GM18502 (cell line): ENCODE results near the gene NBPF1.
"Not testable (repeated sequence)": the region's sequence is repeated elsewhere in the genome, so short reads cannot be mapped to it uniquely, and the experiment has no call there.

ENCODE experiments used
- ATAC-seq: cut with Tn5 transposase; IDR thresholded peaks from one replicate; pipeline ENCODE4 v1.9.1; 2021; ENCODE audit warnings: mild to moderate bottlenecking; ENCODE audit not compliant: unreplicated experiment, poor library complexity

NBPF1 gene

DNA sequence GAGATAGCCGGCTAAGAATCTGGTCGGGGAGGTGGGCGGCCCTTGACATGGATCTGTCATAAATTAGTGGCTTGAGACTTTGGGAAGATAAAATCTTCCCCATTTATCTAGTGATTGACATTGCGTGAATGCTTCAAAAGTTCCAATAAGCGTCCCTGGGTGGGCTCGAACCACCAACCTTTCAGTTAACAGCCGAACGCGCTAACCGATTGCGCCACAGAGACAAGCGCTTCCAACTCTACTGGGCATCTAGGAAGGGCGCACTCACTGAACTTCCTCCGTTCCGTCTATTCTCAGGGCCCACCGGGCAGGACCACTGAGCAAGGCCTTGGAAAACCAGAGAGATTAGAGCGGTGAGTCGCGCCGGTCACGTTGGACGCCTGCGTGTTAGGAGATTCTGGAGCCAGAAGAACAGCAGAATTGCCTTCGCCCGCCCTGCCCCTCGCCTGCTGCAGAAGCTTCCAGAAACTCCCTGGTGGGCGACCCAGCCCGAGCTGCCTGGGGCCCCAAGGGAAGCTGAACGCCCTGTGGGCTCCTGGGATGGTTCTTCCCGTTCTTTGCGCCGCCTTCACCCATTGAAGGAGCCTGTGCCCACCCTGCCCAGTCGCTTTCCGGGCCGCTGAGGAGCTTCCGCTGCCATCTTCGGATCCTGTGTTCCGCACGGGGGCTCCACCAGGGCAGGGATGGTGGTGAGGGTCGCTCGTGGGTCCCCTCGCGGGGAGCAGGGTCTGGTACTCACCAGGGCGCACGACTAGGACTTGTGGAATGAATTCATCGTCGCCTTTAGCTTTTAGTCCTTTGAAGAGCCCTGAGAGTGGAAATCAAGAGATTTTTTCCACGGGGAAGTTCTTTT is 92.7 kb downstream of the NBPF1 start:
- not testable (repeated sequence) for ATAC-seq

- not testable (repeated sequence) for ATAC-seq
These were observed 94.0 kb downstream of the NBPF1 start for GRCh38 chr1:16519255-16519951.

GRCh38 chr1:16518913-16519254 is 94.5 kb downstream of the NBPF1 start:
- ATAC-seq: not testable (repeated sequence)

- not testable (repeated sequence) for ATAC-seq
These were observed 96.5 kb downstream of the NBPF1 start for GRCh38 chr1:16516694-16517410.

GRCh38 chr1:16514107-16515055 is 99.0 kb downstream of the NBPF1 start, which contains the start of gene RNU1-1:
Gene RNU1-1 (minus strand): TSS chr1:16514285.
- not testable (repeated sequence) for ATAC-seq

- peak; percentile 87 for ATAC-seq
These were observed 99.8 kb downstream of the NBPF1 start for GRCh38 chr1:16513412-16514106.

- not testable (repeated sequence) for ATAC-seq
These were observed 100.5 kb downstream of the NBPF1 start for GRCh38 chr1:16512624-16513411.
